Neural progenitor cell (in vitro differentiated cells): ENCODE data around the gene ZNF234. TPM values are rescaled to one million over a fixed set of nuclear protein-coding genes. Genes with fewer than 3 reads are reported as not detected.
"Not testable (repeated sequence)": the region's sequence is repeated elsewhere in the genome, so short reads cannot be mapped to it uniquely, and the experiment has no call there.

Experiments
- DNase-seq: peaks from one replicate; pipeline ENCODE4 v3.0.0-alpha.2; 2016; ENCODE audit warnings: low spot score
- H2AFZ ChIP-seq: fragments of 200-600 bp; sonication (generic); replicated peaks from 2 replicates; pipeline ENCODE4 v1.6.1; 2016; ENCODE audit warnings: antibody characterized with exemption
- H3F3A ChIP-seq: fragments of 200-600 bp; sonication (generic); 2 replicates; pipeline ENCODE4 v1.6.1; 2016; ENCODE audit warnings: antibody characterized with exemption, low read depth
- H3K27ac ChIP-seq: fragments of 200-600 bp; sonication (generic); 2 replicates; pipeline ENCODE4 v1.5.1; 2016; ENCODE audit warnings: mild to moderate bottlenecking
- H3K27me3 ChIP-seq: fragments of 200-600 bp; sonication (generic); 2 replicates; pipeline ENCODE4 v1.6.1; 2016; ENCODE audit warnings: mild to moderate bottlenecking, moderate library complexity
- H3K36me3 ChIP-seq: fragments of 200-600 bp; sonication (generic); 2 replicates; pipeline ENCODE4 v1.5.1; 2016
- H3K4me1 ChIP-seq: fragments of 200-600 bp; sonication (generic); 2 replicates; pipeline ENCODE4 v1.6.1; 2016; ENCODE audit warnings: mixed run types
- H3K4me2 ChIP-seq: fragments of 200-600 bp; sonication (generic); 2 replicates; pipeline ENCODE4 v1.6.1; 2016
- H3K4me3 ChIP-seq: fragments of 200-600 bp; sonication (generic); 2 replicates; pipeline ENCODE4 v1.5.1; 2016
- H3K79me2 ChIP-seq: fragments of 200-600 bp; sonication (generic); 2 replicates; pipeline ENCODE4 v1.6.1; 2016; ENCODE audit warnings: low read depth
- H3K9ac ChIP-seq: fragments of 200-600 bp; sonication (generic); 2 replicates; pipeline ENCODE4 v1.6.1; 2016
- H3K9me3 ChIP-seq: fragments of 200-600 bp; sonication (generic); 2 replicates; pipeline ENCODE4 v1.5.1; 2016; ENCODE audit warnings: low read depth
- H4K20me1 ChIP-seq: fragments of 200-600 bp; sonication (generic); 2 replicates; pipeline ENCODE4 v1.6.1; 2016; ENCODE audit warnings: low read depth
- H3K27ac Mint-ChIP-seq: 3 replicates; pipeline ENCODE4 v1.8.0; 2021; ENCODE audit warnings: mixed read lengths
- H3K27me3 Mint-ChIP-seq: 2 replicates; pipeline ENCODE4 v1.8.0; 2022; ENCODE audit warnings: low read depth, mild to moderate bottlenecking, inconsistent platforms, moderate library complexity, mixed read lengths; ENCODE audit not compliant: insufficient read depth
- H3K36me3 Mint-ChIP-seq: 3 replicates; pipeline ENCODE4 v1.8.0; 2021; ENCODE audit warnings: mixed read lengths
- H3K4me1 Mint-ChIP-seq: 3 replicates; pipeline ENCODE4 v1.8.0; 2021; ENCODE audit warnings: mixed read lengths
- H3K4me3 Mint-ChIP-seq: 3 replicates; pipeline ENCODE4 v1.8.0; 2021; ENCODE audit warnings: mild to moderate bottlenecking, moderate library complexity, mixed read lengths
- H3K9me3 Mint-ChIP-seq: 3 replicates; pipeline ENCODE4 v1.8.0; 2020; ENCODE audit warnings: mixed read lengths
- CTCF ChIP-seq: fragments of 200-600 bp; sonication (generic); IDR thresholded peaks from 2 replicates; pipeline ENCODE4 v1.5.1; 2017; ENCODE audit warnings: antibody characterized with exemption, mild to moderate bottlenecking
- EZH2 ChIP-seq: fragments of 200-600 bp; sonication (generic); IDR thresholded peaks from 2 replicates; pipeline ENCODE4 v1.6.1; 2017; ENCODE audit warnings: antibody characterized with exemption, mild to moderate bottlenecking, moderate library complexity
- EZH2phosphoT487 ChIP-seq: fragments of 200-600 bp; sonication (generic); IDR thresholded peaks from 2 replicates; pipeline ENCODE4 v1.6.1; 2017; ENCODE audit warnings: antibody characterized with exemption
- total RNA-seq: library from RNA; depleted of rRNA; stranded (reverse); fragments of >200 nt; gene quantifications from 2 replicates; pipeline ENCODE4 v1.2.3, GENCODE V29; 2015; ENCODE audit warnings: low replicate concordance

The ZNF234 gene
- total RNA-seq, 1 donor from 2014 or later, result 14.1 TPM

GRCh38 chr19:44112802-44113137 is 28.6 kb upstream of the ZNF234 start:
- Histone ChIP-seq H4K20me1 (no peaks in the 10 kb centered on the region), H2AFZ (peak overlapping the region; percentile 55), H3K4me1 (peaks cover 4% of the 10 kb centered on the region), H3K36me3 (peaks cover 14% of the 10 kb centered on the region), H3K79me2 (peaks cover 29% of the 10 kb centered on the region), H3K27ac (peak overlapping the region; percentile 7), H3K27me3 (no peaks in the 10 kb centered on the region), H3K4me3 (peak overlapping the region; percentile 94), H3K4me2 (peak overlapping the region; percentile 80), H3K9me3 (peaks cover 24% of the 10 kb centered on the region), H3F3A (peaks cover 17% of the 10 kb centered on the region), H3K9ac (peak overlapping the region; percentile 28)
- peak overlapping the region; percentile 97 for H3K27ac Mint-ChIP-seq
- H3K36me3 Mint-ChIP-seq, result peaks cover 30% of the 10 kb centered on the region
- peaks cover 13% of the 10 kb centered on the region for H3K4me1 Mint-ChIP-seq
- peak overlapping the region; percentile 100 for H3K4me3 Mint-ChIP-seq
- peaks cover 2% of the 10 kb centered on the region for H3K27me3 Mint-ChIP-seq
- TF ChIP-seq EZH2phosphoT487 (no peak), CTCF (no peak), EZH2 (no peak)
- peaks cover 25% of the 10 kb centered on the region for H3K9me3 Mint-ChIP-seq
- DNase-seq, result no peak

- no peaks in the 10 kb centered on the region for H3K27me3 ChIP-seq
- H3K27ac Mint-ChIP-seq, result peak within 1 kb of the TSS; percentile 97
- H3K4me2 ChIP-seq, result peak within 1 kb of the TSS; percentile 88
- no peaks in the 10 kb centered on the region for H4K20me1 ChIP-seq
- peaks cover 17% of the 10 kb centered on the region for H3F3A ChIP-seq
- peaks cover 21% of the 10 kb centered on the region for H3K9me3 Mint-ChIP-seq
- H3K36me3 ChIP-seq, result peaks cover 9% of the 10 kb centered on the region
- TF ChIP-seq EZH2 (no peak), EZH2phosphoT487 (no peak), CTCF (no peak)
- peaks cover 2% of the 10 kb centered on the region for H3K27me3 Mint-ChIP-seq
- peak; percentile 98 for DNase-seq
- peaks cover 29% of the 10 kb centered on the region for H3K79me2 ChIP-seq
- H3K27ac ChIP-seq, result peak within 1 kb of the TSS; percentile 7
- H3K4me3 ChIP-seq, result peak within 1 kb of the TSS; percentile 94
- peak within 1 kb of the TSS; percentile 46 for H3K9ac ChIP-seq
- H2AFZ ChIP-seq, result peak within 1 kb of the TSS; percentile 80
- H3K9me3 ChIP-seq, result peaks cover 19% of the 10 kb centered on the region
- peaks cover 27% of the 10 kb centered on the region for H3K36me3 Mint-ChIP-seq
- H3K4me1 ChIP-seq, result peaks cover 4% of the 10 kb centered on the region
- peak within 1 kb of the TSS; percentile 100 for H3K4me3 Mint-ChIP-seq
- H3K4me1 Mint-ChIP-seq, result peaks cover 13% of the 10 kb centered on the region
Observed at GRCh38 chr19:44113138-44113783, 28.1 kb upstream of the ZNF234 start, which contains the start of gene ZNF225. ZNF225 (plus strand) TSS chr19:44113399; CDS start chr19:44115828, 2,429 bp downstream.

- Histone ChIP-seq H3K4me2 (peak overlapping the region; percentile 88), H2AFZ (peak overlapping the region; percentile 80), H3K4me3 (peak overlapping the region; percentile 94), H3K27ac (no peak overlapping the region), H3K27me3 (no peaks in the 10 kb centered on the region), H3K36me3 (peaks cover 6% of the 10 kb centered on the region), H3K4me1 (peaks cover 4% of the 10 kb centered on the region), H3F3A (peaks cover 17% of the 10 kb centered on the region), H4K20me1 (no peaks in the 10 kb centered on the region), H3K9ac (peak overlapping the region; percentile 46), H3K9me3 (peaks cover 14% of the 10 kb centered on the region), H3K79me2 (peaks cover 29% of the 10 kb centered on the region)
- peak; percentile 20 for DNase-seq
- Mint-ChIP-seq H3K36me3 (peaks cover 27% of the 10 kb centered on the region), H3K27me3 (peaks cover 2% of the 10 kb centered on the region), H3K4me1 (peaks cover 13% of the 10 kb centered on the region), H3K9me3 (peaks cover 18% of the 10 kb centered on the region), H3K4me3 (peak overlapping the region; percentile 100), H3K27ac (peak overlapping the region; percentile 97)
- TF ChIP-seq EZH2phosphoT487, result no peak
- TF ChIP-seq EZH2, result no peak
- no peak for TF ChIP-seq CTCF
Observed at GRCh38 chr19:44113784-44114390, 27.5 kb upstream of the ZNF234 start.

GRCh38 chr19:44121162-44121561 is 20.2 kb upstream of the ZNF234 start:
- peaks cover 70% of the 10 kb centered on the region for H3K36me3 Mint-ChIP-seq
- H3K27me3 ChIP-seq, H3K4me1 ChIP-seq, H3K27ac Mint-ChIP-seq, H3K4me2 ChIP-seq, H3F3A ChIP-seq, H3K4me3 ChIP-seq, H2AFZ ChIP-seq, H3K27me3 Mint-ChIP-seq, H4K20me1 ChIP-seq, H3K9me3 ChIP-seq, H3K9ac ChIP-seq, H3K4me1 Mint-ChIP-seq, H3K27ac ChIP-seq, H3K4me3 Mint-ChIP-seq, DNase-seq, H3K79me2 ChIP-seq: not testable (repeated sequence)
- H3K36me3 ChIP-seq, result peaks cover 19% of the 10 kb centered on the region
- H3K9me3 Mint-ChIP-seq, result peaks cover 26% of the 10 kb centered on the region
